AG04449 (cell line): ENCODE data around the gene ORM2.

Experiments
- CTCF ChIA-PET: fragments of 350-600 bp; formaldehyde crosslinking; extraction: SDS; loops from one replicate; lab custom pipeline; 2021; ENCODE audit warnings: antibody characterized with exemption; lab: Yijun Ruan, JAX
- POLR2A ChIA-PET: fragments of 400-600, 350-600 bp; formaldehyde crosslinking; extraction: SDS; loops from one replicate; lab custom pipeline; 2020; ENCODE audit warnings: antibody characterized with exemption, inconsistent platforms; lab: Yijun Ruan, JAX
- DNase-seq: peaks from one replicate; pipeline ENCODE4 v3.0.0-alpha.2; 2010; ENCODE audit warnings: low read depth, low spot score
- H3K4me3 ChIP-seq: 2 replicates; pipeline ENCODE4 v1.5.1; 2011; ENCODE audit warnings: low read depth, mild to moderate bottlenecking, control low read depth, low read length
- TF ChIP-seq, protein P1 (sequence below): IDR thresholded peaks from one replicate; pipeline ENCODE4 v1.5.1; 2011; ENCODE audit warnings: mild to moderate bottlenecking, moderate library complexity, low read length, control low read depth, inconsistent platforms; ENCODE audit not compliant: insufficient read depth; ENCODE audit errors: missing control alignments

ORM2 gene

DNA sequence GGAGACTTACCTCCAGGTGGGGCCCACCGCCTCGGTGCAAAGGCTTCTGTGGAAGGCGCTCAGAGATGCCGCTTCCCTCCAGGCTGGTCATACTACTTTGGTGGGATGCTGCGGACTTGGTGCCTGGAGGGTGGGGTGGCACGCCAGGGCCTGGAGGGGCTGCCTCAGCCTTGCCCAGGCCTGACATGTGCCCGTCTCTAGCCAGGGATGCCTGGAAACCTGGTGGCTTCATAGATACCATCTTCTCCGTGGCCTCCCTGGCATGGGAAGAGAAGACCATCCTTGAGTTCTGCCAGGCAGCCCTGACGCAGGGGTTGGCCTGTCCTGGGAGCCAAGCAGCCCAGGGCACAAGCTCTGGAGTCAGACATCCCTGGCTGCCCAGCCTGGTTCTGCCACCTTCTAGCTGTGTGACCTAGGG lies 28.3 kb downstream of the ORM2 start:
- no peak for DNase-seq
- CTCF ChIA-PET, result no interaction called here
- no peak overlapping the region for H3K4me3 ChIP-seq
- POLR2A ChIA-PET, result no interaction called here
- TF ChIP-seq, protein P1, sequence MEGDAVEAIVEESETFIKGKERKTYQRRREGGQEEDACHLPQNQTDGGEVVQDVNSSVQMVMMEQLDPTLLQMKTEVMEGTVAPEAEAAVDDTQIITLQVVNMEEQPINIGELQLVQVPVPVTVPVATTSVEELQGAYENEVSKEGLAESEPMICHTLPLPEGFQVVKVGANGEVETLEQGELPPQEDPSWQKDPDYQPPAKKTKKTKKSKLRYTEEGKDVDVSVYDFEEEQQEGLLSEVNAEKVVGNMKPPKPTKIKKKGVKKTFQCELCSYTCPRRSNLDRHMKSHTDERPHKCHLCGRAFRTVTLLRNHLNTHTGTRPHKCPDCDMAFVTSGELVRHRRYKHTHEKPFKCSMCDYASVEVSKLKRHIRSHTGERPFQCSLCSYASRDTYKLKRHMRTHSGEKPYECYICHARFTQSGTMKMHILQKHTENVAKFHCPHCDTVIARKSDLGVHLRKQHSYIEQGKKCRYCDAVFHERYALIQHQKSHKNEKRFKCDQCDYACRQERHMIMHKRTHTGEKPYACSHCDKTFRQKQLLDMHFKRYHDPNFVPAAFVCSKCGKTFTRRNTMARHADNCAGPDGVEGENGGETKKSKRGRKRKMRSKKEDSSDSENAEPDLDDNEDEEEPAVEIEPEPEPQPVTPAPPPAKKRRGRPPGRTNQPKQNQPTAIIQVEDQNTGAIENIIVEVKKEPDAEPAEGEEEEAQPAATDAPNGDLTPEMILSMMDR, result no peak

DNA sequence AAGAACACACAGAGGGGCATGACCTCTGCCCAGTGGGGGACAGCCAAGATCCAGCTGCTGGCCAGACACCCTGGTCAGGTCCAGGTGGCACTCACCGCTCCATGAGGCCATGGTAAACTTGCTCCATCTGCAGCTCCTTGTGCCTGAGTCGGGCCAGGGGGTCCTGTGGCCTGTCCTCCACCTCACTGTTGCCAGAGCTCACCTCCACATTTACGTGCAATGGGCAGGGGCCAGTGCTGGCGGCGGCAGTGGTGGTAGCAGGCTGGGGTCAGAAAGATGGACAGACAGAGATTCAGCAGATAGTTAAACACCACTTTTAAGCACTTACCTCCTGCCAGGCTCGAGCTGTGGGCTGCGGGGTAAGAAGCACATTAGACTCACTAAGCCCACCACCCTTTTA lies 30.1 kb downstream of the ORM2 start:
- H3K4me3 ChIP-seq, result no peak overlapping the region
- DNase-seq, result no peak
- ChIA-PET POLR2A (no interaction called here), CTCF (no interaction called here)
- TF ChIP-seq, protein P1, result no peak

DNA sequence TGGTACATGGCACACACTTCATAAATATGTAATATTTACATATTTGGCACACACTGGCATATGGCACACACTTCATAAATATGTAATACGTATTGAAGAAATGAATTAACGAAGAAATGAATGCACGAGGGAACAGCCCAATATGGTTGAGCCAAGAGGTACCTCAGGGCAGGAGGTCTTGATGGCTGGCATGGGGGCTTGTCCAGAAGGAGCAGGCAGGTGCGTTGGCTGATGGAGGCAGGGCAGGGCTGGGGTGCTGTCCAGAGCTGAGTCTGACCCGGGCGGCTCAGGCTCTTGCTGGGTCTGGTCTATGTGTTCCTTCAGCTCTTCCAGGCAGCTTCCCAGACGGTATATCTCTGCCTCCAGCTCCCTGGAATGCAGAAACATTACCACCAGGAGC lies 31.9 kb downstream of the ORM2 start:
- TF ChIP-seq, protein P1, result no peak
- ChIA-PET POLR2A (no interaction called here), CTCF (interaction anchor here (1.4 to 4.5 kb wide), 2 partner anchors 11 to 22 kb away, joined by 3 to 14 read pairs; no protein-coding TSS in a partner anchor)
- no peak for DNase-seq
- no peak overlapping the region for H3K4me3 ChIP-seq

DNA sequence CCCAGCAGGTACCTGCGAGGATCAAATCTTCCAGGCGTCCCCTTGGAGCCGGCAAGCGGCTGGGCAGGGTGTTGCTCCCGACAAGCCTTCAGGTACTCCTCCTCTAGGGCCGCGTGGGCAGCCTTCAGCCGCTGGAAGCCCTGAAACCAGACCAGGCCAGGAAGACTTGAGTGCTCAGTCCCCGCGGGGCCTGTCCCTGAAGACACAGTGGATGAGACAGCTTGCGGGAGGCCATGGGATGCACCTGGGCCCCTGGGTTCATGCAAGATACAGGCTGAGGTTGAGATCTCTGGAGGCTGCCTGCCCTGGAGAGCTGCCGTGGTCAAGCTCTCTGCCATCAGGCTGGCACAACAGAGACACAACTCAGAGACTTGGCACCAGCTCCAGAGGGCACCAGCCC lies 32.7 kb downstream of the ORM2 start:
- no peak for DNase-seq
- ChIA-PET POLR2A (no interaction called here), CTCF (interaction anchor here (1.4 to 4.5 kb wide), 4 partner anchors 8 to 23 kb away, joined by 3 to 14 read pairs (median 4); no protein-coding TSS in a partner anchor)
- H3K4me3 ChIP-seq, result no peak overlapping the region
- TF ChIP-seq, protein P1, result no peak

DNA sequence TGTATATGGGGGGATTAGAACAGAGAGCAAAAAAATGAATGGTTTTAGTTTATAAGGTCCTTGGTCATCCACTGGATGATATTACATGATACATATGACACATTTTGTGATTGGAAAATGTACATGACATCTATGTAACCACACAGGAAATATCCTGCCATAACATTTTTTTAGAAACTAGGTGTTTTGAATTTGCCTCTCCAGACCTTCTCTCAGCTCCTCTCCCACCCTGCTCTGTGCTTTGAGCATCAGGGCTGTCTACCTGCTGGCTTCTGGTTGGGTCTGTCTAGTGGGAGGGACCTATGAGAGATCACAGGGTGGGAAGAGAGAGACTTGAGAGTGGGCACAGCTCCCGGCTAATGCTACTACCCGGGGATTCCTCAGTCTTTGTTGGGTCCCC lies 33.8 kb downstream of the ORM2 start:
- no peak overlapping the region for H3K4me3 ChIP-seq
- POLR2A ChIA-PET, result interaction anchor here (1.0 kb wide), 1 partner anchor 10 kb away, joined by 4 read pairs; no protein-coding TSS in a partner anchor
- DNase-seq, result no peak
- CTCF ChIA-PET, result interaction anchor here (1.4 to 4.5 kb wide), 3 partner anchors 8 to 13 kb away, joined by 3 to 14 read pairs (median 5); no protein-coding TSS in a partner anchor
- TF ChIP-seq, protein P1, result no peak

DNA sequence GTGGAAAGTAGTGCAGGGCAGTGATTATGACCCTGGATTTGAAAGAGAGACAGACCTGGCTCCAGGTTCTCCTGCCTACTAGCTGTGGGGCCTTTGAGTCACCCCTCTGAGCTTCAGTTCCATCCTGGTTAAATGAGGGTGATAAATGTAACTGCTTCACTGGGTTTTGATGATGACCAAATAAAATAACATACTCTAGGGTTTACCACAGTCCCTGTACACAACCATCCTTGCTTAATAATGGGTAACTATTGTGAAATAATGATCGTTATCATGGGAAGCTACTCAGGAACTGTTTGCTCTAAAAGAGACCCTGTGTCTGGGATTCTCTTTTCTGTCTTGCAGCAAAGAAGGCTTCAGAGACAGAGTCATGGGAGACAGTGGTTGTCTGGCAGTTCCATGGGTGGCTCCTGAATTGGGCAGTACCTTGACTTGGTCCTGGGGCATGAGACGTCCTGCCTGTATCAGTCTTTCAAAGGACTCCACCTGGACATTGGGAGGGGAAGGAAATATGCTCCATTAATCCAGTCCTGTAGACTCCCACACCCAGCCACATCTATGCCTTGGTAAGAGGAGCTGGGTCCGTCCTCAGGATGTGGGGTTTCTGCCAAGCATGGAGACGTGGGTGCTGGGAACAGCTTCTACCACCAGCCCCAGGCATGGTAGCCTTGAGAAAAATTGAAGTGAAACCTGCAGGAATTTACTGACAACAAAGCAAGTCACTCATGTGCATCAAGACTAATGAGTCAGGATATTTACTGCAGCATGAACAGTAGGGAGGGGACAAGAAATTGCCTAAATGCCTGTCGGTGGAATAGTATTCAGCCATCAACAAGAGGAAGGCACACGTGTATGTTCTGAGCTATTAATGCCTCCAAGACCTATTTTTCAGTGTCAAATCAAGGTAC lies 34.7 kb downstream of the ORM2 start:
- ChIA-PET CTCF (interaction anchor here (1.0 to 4.5 kb wide), 5 partner anchors 10 to 41 kb away, joined by 3 to 14 read pairs (median 3); no protein-coding TSS in a partner anchor), POLR2A (interaction anchor here (0.6 to 1.0 kb wide), 2 partner anchors 11 to 20 kb away, joined by 3 to 4 read pairs; no protein-coding TSS in a partner anchor)
- TF ChIP-seq, protein P1, result no peak
- H3K4me3 ChIP-seq, result no peak overlapping the region
- peak; percentile 85 for DNase-seq
